ENCODE data around the gene ZNF805. TPM values are rescaled to one million over a fixed set of nuclear protein-coding genes. Genes with fewer than 3 reads are reported as not detected.

Gene ZNF805
- total RNA-seq, 1 donor from 2014 or later: 16.9 TPM

- Mint-ChIP-seq H3K9me3 (no peaks in the 10 kb centered on the region), H3K27ac (no peak overlapping the region), H3K36me3 (peaks cover 46% of the 10 kb centered on the region), H3K27me3 (no peaks in the 10 kb centered on the region), H3K4me1 (ENCODE audit: unreplicated experiment) (peaks cover 4% of the 10 kb centered on the region), H3K4me3 (no peak overlapping the region)
- no peak for TF ChIP-seq CTCF (conservative IDR thresholded peaks at IDR 0.05)
- no peak for DNase-seq (ENCODE audit: extremely low spot score, unreplicated experiment)
These were observed 38.3 kb upstream of the ZNF805 start for GRCh38 chr19:57202160-57202559.

- TF ChIP-seq CTCF (conservative IDR thresholded peaks at IDR 0.05): no peak
These were observed 30.1 kb upstream of the ZNF805 start for GRCh38 chr19:57210381-57210780.

GRCh38 chr19:57212109-57212508, 28.3 kb upstream of the ZNF805 start:
- H3K27ac Mint-ChIP-seq: no peak overlapping the region
- H3K4me1 Mint-ChIP-seq (ENCODE audit: unreplicated experiment): no peaks in the 10 kb centered on the region
- no peak for DNase-seq (ENCODE audit: extremely low spot score, unreplicated experiment)
- no peak overlapping the region for H3K4me3 Mint-ChIP-seq
- H3K27me3 Mint-ChIP-seq: no peaks in the 10 kb centered on the region
- TF ChIP-seq CTCF (conservative IDR thresholded peaks at IDR 0.05): no peak
- H3K9me3 Mint-ChIP-seq: no peaks in the 10 kb centered on the region
- H3K36me3 Mint-ChIP-seq: peaks cover 39% of the 10 kb centered on the region

More at GRCh38 chr19:57210381-57210780, 30.1 kb upstream of the ZNF805 start:
- Mint-ChIP-seq H3K36me3 (peaks cover 41% of the 10 kb centered on the region), H3K4me3 (no peak overlapping the region), H3K27me3 (no peaks in the 10 kb centered on the region), H3K9me3 (no peaks in the 10 kb centered on the region), H3K4me1 (ENCODE audit: unreplicated experiment) (no peaks in the 10 kb centered on the region), H3K27ac (no peak overlapping the region)
- DNase-seq (ENCODE audit: extremely low spot score, unreplicated experiment): no peak

GRCh38 chr19:57227502-57227901, 12.9 kb upstream of the ZNF805 start:
- H3K4me1 Mint-ChIP-seq (ENCODE audit: unreplicated experiment): no peaks in the 10 kb centered on the region
- no peak overlapping the region for H3K4me3 Mint-ChIP-seq
- H3K27ac Mint-ChIP-seq: no peak overlapping the region
- TF ChIP-seq CTCF (conservative IDR thresholded peaks at IDR 0.05): no peak
- H3K9me3 Mint-ChIP-seq: no peaks in the 10 kb centered on the region
- DNase-seq (ENCODE audit: extremely low spot score, unreplicated experiment): peak; percentile 20
- H3K27me3 Mint-ChIP-seq: peaks cover 10% of the 10 kb centered on the region
- H3K36me3 Mint-ChIP-seq: no peaks in the 10 kb centered on the region

- no peaks in the 10 kb centered on the region for H3K36me3 Mint-ChIP-seq
These were observed 8.7 kb upstream of the ZNF805 start for GRCh38 chr19:57231686-57232085.

More at GRCh38 chr19:57231686-57232085, 8.7 kb upstream of the ZNF805 start:
- Mint-ChIP-seq H3K27me3 (peaks cover 7% of the 10 kb centered on the region), H3K9me3 (no peaks in the 10 kb centered on the region), H3K4me3 (no peak overlapping the region), H3K27ac (no peak overlapping the region), H3K4me1 (ENCODE audit: unreplicated experiment) (no peaks in the 10 kb centered on the region)
- DNase-seq (ENCODE audit: extremely low spot score, unreplicated experiment): peak; percentile 16
- no peak for TF ChIP-seq CTCF (conservative IDR thresholded peaks at IDR 0.05)
